Adrenal gland (tissue), 12 donors: ENCODE results near the gene SUSD3. TPM values are rescaled to one million over a fixed set of nuclear protein-coding genes. Genes with fewer than 3 reads are reported as not detected.

ENCODE experiments used
- DNase-seq, 7 donors: peaks; one replicate each; pipeline ENCODE4 v3.0.0-alpha.2; 2019 to 2020
- H3K27ac ChIP-seq, 5 donors: fragments of 200-600 bp; sonication (generic) in 4 of 5; 1 replicate in 3 of 5; 2 replicates in 2 of 5; pipeline versions ENCODE4 v1.5.1 to v1.8.0; 2016 to 2020; ENCODE audit warnings: mild to moderate bottlenecking in 1 of 5
- H3K27me3 ChIP-seq: fragments of 200-600 bp; 2 replicates; pipeline ENCODE4 v1.8.0; 2021
- H3K36me3 ChIP-seq, 2 donors: fragments of 200-600 bp; replicated peaks in 1 of 2; 1 replicate in 1 of 2; 2 replicates in 1 of 2; pipeline versions ENCODE4 v1.5.1 to v1.8.0; 2018 to 2022
- H3K4me1 ChIP-seq, 2 donors: fragments of 200-600 bp; replicated peaks in 1 of 2; 1 replicate in 1 of 2; 2 replicates in 1 of 2; pipeline versions ENCODE4 v1.5.1 to v1.8.0; 2018 to 2021
- H3K4me3 ChIP-seq, 4 donors: fragments of 200-600 bp; sonication (generic) in 3 of 4; one replicate each; pipeline ENCODE4 v1.5.1; 2016 to 2018
- H3K9me3 ChIP-seq, 3 donors: fragments of 200-600 bp; sonication (generic) in 1 of 3; replicated peaks in 1 of 3; 1 replicate in 2 of 3; 2 replicates in 1 of 3; pipeline versions ENCODE4 v1.5.1 to v1.8.0; 2016 to 2021
- POLR2A ChIP-seq, 2 donors: fragments of 450-650 bp; IDR thresholded peaks; one replicate each; pipeline ENCODE4 v1.6.1; 2017; ENCODE audit warnings: antibody characterized with exemption in 2 of 2, mild to moderate bottlenecking in 2 of 2, moderate library complexity in 1 of 2
- WGBS, 4 donors: extraction: QIAGEN DNeasy Blood & Tissue Kit in 2 of 4; methylation state at CpG; one replicate each; pipeline versions ENCODE4 v1.1.5 to v1.1.7; 2013 to 2017; 5-methylcytosine and 5-hydroxymethylcytosine counted together
- intact Hi-C, 2 donors: fragments of 100-400 bp; cut with DNase I; formaldehyde crosslinking; loops; one replicate each; pipeline versions ENCODE4 v1.14.1 to v1.15.0; 2022 to 2023
- polyA plus RNA-seq, 3 donors: library from polyadenylated mRNA; stranded (reverse); fragments of 200-250 nt in 2 of 3; fragments of 350-450 nt in 1 of 3; fragmentation: Illumina TruSeq in 1 of 3; extraction: RNeasy Lipid Tissue Mini Kit (QIAGEN cat#74804) in 1 of 3; gene quantifications; one replicate each; pipeline ENCODE4 v1.2.3, GENCODE V29; 2013 to 2014
- total RNA-seq, 9 donors: library from RNA; depleted of rRNA in 4 of 9; stranded (reverse); fragments of >200 nt in 4 of 9; fragments of 120-200 nt in 1 of 9; fragmentation: NEBNext Ultra II Directional in 1 of 9; extraction: Animal tissue kit (Norgen Biotek cat#: 25700) in 1 of 9; gene quantifications; one replicate each; pipeline versions ENCODE4 v1.1.0 to v1.2.4, GENCODE V29; 2013 to 2023
- TF ChIP-seq, protein P1 (sequence below), 6 experiments: fragments of 450-650 bp in 4 of 6; fragments of 200-600 bp in 2 of 6; sonication (generic) in 1 of 6; IDR thresholded peaks; 1 replicate in 5 of 6; 2 replicates in 1 of 6; pipeline versions ENCODE4 v1.5.1 to v1.8.0; 2016 to 2021; ENCODE audit warnings: antibody characterized with exemption in 6 of 6, mild to moderate bottlenecking in 2 of 6, moderate library complexity in 1 of 6
- donor health status: healthy with polysubstance abuse.
- donor health status: Bipolar disorder and iron deficiency.
- donor health status: DM: yes; HTN: yes; CAD: no.
- donor health status: DM: no; HTN: no; CAD: no.
- donor health status: DM: no; HTN: no; CAD: no.
- donor health status: DM: yes; HTN: yes; CAD: no.

Gene SUSD3
- total and polyA plus RNA-seq, 12 donors = 0.60 to 4.9 (median 2.7) TPM

DNA sequence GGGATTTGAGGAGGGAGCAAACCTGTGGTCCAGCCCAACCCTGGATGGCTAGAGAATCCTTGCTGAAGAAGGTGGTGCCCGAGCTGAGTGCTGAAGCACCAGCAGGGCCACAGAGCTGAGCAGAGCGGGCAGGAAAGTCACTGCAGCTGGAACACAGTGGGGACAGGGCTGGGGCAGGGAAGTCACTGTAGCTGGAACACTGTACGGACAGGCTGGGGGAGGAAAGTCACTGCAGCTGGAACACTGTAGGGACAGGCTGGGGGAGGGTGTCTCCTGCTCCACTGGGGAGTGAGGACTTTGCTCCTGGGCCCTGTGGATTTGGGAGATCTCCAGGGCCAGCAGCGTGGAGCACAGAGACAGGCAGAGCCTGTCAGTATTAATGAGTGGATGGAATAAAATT lies 9.0 kb upstream of the SUSD3 start:
- Histone ChIP-seq H3K4me1 (peaks cover 0 to 8% of the 10 kb centered on the region in 2 donors), H3K36me3 (no peaks in the 10 kb centered on the region), H3K4me3 (no peak overlapping the region), H3K27ac (no peak overlapping the region), H3K27me3 (no peaks in the 10 kb centered on the region), H3K9me3 (no peaks in the 10 kb centered on the region)
- DNase-seq = no peak
- TF ChIP-seq, protein P1, sequence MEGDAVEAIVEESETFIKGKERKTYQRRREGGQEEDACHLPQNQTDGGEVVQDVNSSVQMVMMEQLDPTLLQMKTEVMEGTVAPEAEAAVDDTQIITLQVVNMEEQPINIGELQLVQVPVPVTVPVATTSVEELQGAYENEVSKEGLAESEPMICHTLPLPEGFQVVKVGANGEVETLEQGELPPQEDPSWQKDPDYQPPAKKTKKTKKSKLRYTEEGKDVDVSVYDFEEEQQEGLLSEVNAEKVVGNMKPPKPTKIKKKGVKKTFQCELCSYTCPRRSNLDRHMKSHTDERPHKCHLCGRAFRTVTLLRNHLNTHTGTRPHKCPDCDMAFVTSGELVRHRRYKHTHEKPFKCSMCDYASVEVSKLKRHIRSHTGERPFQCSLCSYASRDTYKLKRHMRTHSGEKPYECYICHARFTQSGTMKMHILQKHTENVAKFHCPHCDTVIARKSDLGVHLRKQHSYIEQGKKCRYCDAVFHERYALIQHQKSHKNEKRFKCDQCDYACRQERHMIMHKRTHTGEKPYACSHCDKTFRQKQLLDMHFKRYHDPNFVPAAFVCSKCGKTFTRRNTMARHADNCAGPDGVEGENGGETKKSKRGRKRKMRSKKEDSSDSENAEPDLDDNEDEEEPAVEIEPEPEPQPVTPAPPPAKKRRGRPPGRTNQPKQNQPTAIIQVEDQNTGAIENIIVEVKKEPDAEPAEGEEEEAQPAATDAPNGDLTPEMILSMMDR (IDR thresholded peaks at IDR 0.05) = no peak
- TF ChIP-seq POLR2A (IDR thresholded peaks at IDR 0.05) = no peak
- intact Hi-C loops = no loop called here
- WGBS, 4 donors = 80 to 100% (median 91%) methylated on average over 4 of the region's 4 CpGs

DNA sequence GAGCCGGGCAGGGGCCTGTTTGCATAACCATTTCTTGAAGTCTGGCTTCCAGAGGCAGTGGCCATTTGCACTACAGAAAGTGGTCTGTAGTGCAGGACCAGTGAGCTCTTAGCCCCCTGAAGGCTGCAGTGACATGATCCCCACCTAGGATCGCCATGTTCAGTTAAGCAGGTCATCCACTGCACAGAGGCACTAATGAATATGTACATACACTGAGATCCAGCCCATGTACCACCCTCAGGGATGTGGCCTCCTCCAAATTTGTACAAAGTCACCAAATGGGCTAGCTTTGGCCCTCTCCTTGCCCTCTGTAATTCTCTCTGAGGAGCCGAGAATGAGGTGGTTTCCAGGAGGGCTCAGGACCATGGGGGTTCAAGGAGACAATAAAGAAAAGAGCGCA lies 8.3 kb upstream of the SUSD3 start:
- Histone ChIP-seq H3K4me3 (no peak overlapping the region), H3K27ac (no peak overlapping the region), H3K9me3 (no peaks in the 10 kb centered on the region), H3K27me3 (no peaks in the 10 kb centered on the region), H3K36me3 (no peaks in the 10 kb centered on the region), H3K4me1 (peaks cover 0 to 8% of the 10 kb centered on the region in 2 donors)
- intact Hi-C loops = no loop called here
- TF ChIP-seq POLR2A (IDR thresholded peaks at IDR 0.05) = no peak
- TF ChIP-seq, protein P1 (IDR thresholded peaks at IDR 0.05) = no peak
- no peak for DNase-seq
- WGBS, 4 donors = 92 to 98% (median 94%) methylated on average over 4 of the region's 4 CpGs

DNA sequence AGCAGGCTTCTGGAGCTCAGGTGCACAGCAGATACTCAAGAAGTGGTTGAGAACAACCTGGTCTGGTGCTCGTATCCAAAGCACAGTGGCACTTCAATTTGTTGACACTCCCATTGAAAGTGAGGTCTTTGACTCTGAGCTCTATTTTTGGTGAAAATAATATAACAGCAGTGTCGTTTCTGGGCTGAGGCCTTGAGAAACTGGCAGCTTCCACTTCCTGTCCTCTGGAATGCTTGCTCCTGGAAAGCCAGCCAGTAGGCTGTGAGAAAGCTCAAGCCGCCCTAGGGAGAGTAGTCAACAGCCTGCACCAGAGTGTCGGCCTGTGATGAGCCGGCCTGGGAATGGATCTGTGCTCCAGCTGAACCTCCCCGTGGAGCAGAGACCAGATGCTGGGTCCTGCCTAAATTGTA lies 6.8 kb upstream of the SUSD3 start:
- H3K4me3 ChIP-seq = no peak overlapping the region
- peak in 6 of 7 donors; percentile 66 to 87 (median 80) for DNase-seq
- TF ChIP-seq, protein P1 (IDR thresholded peaks at IDR 0.05) = no peak
- TF ChIP-seq POLR2A (IDR thresholded peaks at IDR 0.05) = peak in 1 of 2 donors; percentile 34
- intact Hi-C loops = no loop called here
- 20 to 32% (median 26%) methylated on average over 6 of the region's 6 CpGs for WGBS, 4 donors
- H3K27me3 ChIP-seq = no peaks in the 10 kb centered on the region
- H3K36me3 ChIP-seq = no peaks in the 10 kb centered on the region
- H3K27ac ChIP-seq = peak overlapping the region in 3 of 5 donors; percentile 45 to 78 (median 52)
- no peaks in the 10 kb centered on the region for H3K9me3 ChIP-seq
- H3K4me1 ChIP-seq = peaks cover 0 to 8% of the 10 kb centered on the region in 2 donors

DNA sequence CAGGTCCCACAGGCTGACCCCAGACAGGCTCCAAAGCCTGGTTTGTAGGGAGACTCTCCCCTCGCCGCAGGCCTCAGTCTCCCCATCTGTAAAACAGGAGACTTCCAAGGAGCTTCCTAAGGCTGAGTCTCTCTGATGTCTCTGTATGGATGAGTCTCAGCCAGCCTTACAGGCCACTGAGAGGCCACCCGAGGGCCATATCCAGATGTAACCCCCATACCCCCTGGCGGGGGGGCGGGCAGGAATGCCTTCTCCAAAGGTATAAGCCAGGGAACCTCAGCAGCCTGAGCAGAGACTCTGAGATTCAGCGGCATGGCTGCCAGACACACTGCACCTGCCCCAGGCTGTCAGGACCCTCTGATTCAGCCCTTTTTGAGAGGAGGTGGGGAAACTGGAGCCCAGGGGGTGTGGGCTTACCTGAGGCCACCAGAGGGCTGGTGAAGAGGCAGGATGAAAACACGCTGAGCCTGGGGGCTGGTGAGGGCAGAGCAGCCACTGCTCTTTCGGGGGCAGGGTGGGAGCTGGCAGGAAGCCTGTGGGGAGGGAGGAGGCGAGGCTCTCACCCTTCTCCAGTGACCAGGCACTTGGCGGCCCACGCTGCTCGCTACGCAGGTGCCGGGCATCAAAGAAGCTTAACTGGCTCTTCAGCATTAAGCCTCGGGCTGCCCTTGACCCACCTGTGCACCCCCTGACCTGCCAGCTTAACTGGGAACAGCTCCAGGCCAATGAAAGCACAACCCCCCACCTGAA lies 5.5 kb upstream of the SUSD3 start:
- Histone ChIP-seq H3K36me3 (no peaks in the 10 kb centered on the region), H3K27ac (peak overlapping the region in 1 of 5 donors; percentile 78), H3K9me3 (no peaks in the 10 kb centered on the region), H3K4me3 (no peak overlapping the region), H3K4me1 (peaks cover 0 to 8% of the 10 kb centered on the region in 2 donors), H3K27me3 (no peaks in the 10 kb centered on the region)
- no peak for DNase-seq
- TF ChIP-seq, protein P1 (IDR thresholded peaks at IDR 0.05) = no peak
- no peak for TF ChIP-seq POLR2A (IDR thresholded peaks at IDR 0.05)
- intact Hi-C loops = no loop called here
- WGBS, 4 donors = 84 to 95% (median 90%) methylated on average over 10 to 15 of the region's 15 CpGs
